Measurements from ENCODE around the gene ACVR2A.

DNA sequence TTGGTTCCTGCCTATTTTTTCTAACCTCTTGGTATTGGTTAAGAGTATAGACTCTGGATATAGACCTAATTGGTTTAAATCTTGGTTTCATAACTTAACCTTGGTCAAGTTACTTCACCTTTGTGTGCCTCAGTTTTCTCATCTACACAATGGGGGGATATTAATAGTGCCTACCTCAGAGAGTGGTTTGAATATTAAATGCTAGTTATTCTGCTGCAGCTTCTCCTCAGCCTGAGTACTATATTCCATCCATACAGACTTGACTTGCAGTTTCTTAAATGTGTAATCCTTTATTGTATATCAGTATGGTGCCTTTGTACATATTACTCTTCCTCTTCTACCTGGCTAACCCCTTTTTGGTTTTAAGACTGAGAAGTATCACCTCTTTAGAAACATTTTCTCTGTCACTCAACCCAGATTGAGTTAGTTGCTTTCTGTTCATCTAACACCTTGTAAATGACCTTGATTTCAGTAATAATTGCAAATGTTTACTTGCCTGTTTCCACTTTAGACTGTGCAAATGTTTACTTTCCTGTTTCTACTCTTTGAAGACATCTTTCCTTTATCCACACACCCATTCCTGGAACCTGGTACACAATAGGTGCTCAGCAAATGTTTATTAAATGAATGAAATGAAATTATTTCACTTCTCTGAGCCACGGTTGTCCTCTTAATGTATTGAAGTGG, 6.6 kb downstream of the ACVR2A start:
- no peak for TF ChIP-seq CTCF (IDR thresholded peaks at IDR 0.05; ENCODE audit: insufficient read depth, low read depth, low read length)
- TF ChIP-seq EZH2 (IDR thresholded peaks at IDR 0.05; ENCODE audit: insufficient read depth, low read length) = no peak

All from astrocyte (in vitro differentiated cells and primary cell).